HEK293 (cell line): ENCODE measurements around the gene BBX.

Experiments
- CTCF ChIA-PET: fragments of 350-600 bp; formaldehyde crosslinking; extraction: SDS; loops from one replicate; lab custom pipeline; 2021; ENCODE audit warnings: antibody characterized with exemption; lab: Yijun Ruan, JAX
- POLR2A ChIA-PET: fragments of 300-600 bp; formaldehyde crosslinking; extraction: SDS; loops from one replicate; lab custom pipeline; 2020; ENCODE audit warnings: antibody characterized with exemption, inconsistent platforms; lab: Yijun Ruan, JAX
- H3K27ac ChIP-seq: fragments of 200-500 bp; sonication (Bioruptor generic); 2 replicates; pipeline ENCODE4 v1.5.1; 2014; ENCODE audit warnings: low read depth, low read length, control low read depth, inconsistent platforms; ENCODE audit errors: extremely low read depth
- H3K36me3 ChIP-seq, 2 experiments: fragments of 200-500 bp in 1 of 2; sonication (Bioruptor generic) in 1 of 2; 1 replicate in 1 of 2; 2 replicates in 1 of 2; pipeline ENCODE4 v1.5.1; 2014 to 2017; ENCODE audit warnings: inconsistent platforms in 2 of 2, low read length in 2 of 2; ENCODE audit not compliant: control insufficient read depth in 2 of 2, insufficient read depth in 1 of 2
- H3K4me1 ChIP-seq: fragments of 200-500 bp; sonication (Bioruptor generic); 2 replicates; pipeline ENCODE4 v1.5.1; 2014; ENCODE audit warnings: mild to moderate bottlenecking, low read length, inconsistent platforms; ENCODE audit not compliant: control insufficient read depth, insufficient read depth
- H3K4me3 ChIP-seq: 2 replicates; pipeline ENCODE4 v1.5.1; 2011; ENCODE audit warnings: low read depth, mild to moderate bottlenecking, control low read depth, low read length, moderate library complexity
- H3K9me3 ChIP-seq: fragments of 200-500 bp; sonication (Bioruptor generic); 2 replicates; pipeline ENCODE4 v1.5.1; 2014; ENCODE audit warnings: low read depth, low read length, inconsistent platforms; ENCODE audit not compliant: control insufficient read depth, insufficient read depth
- CTCF ChIP-seq: fragments of 450-650 bp; formaldehyde crosslinking; IDR thresholded peaks from 2 replicates; pipeline ENCODE4 v1.5.1; 2016; ENCODE audit warnings: missing biosample characterization, missing genetic modification characterization
- GLIS1 ChIP-seq: fragments of 450-650 bp; formaldehyde crosslinking; IDR thresholded peaks from 2 replicates; pipeline ENCODE4 v1.5.1; 2016; ENCODE audit warnings: missing biosample characterization, missing genetic modification characterization
- GLIS2 ChIP-seq: fragments of 450-650 bp; formaldehyde crosslinking; IDR thresholded peaks from 2 replicates; pipeline ENCODE4 v1.5.1; 2016; ENCODE audit warnings: missing biosample characterization, missing genetic modification characterization
- KLF7 ChIP-seq: fragments of 450-650 bp; formaldehyde crosslinking; IDR thresholded peaks from 2 replicates; pipeline ENCODE4 v1.5.1; 2016; ENCODE audit warnings: missing biosample characterization, missing genetic modification characterization, borderline replicate concordance
- PRDM1 ChIP-seq: fragments of 450-650 bp; formaldehyde crosslinking; IDR thresholded peaks from 2 replicates; pipeline ENCODE4; 2016; ENCODE audit warnings: missing biosample characterization, missing genetic modification characterization
- SCRT1 ChIP-seq: fragments of 450-650 bp; formaldehyde crosslinking; IDR thresholded peaks from 2 replicates; pipeline ENCODE4 v1.5.1; 2016; ENCODE audit warnings: missing biosample characterization, missing genetic modification characterization, borderline replicate concordance
- SETDB1 ChIP-seq: IDR thresholded peaks from one replicate; pipeline ENCODE4 v1.6.1; 2017; ENCODE audit warnings: mild to moderate bottlenecking, low read length, moderate library complexity, mixed read lengths; ENCODE audit not compliant: insufficient read length
- ZBTB49 ChIP-seq: fragments of 450-650 bp; formaldehyde crosslinking; IDR thresholded peaks from 2 replicates; pipeline ENCODE4 v1.5.1; 2016; ENCODE audit warnings: missing biosample characterization, missing genetic modification characterization, low read depth
- ZEB2 ChIP-seq: fragments of 450-650 bp; formaldehyde crosslinking; IDR thresholded peaks from 2 replicates; pipeline ENCODE4 v1.5.1; 2016; ENCODE audit warnings: missing biosample characterization, missing genetic modification characterization
- ZNF121 ChIP-seq: fragments of 450-650 bp; formaldehyde crosslinking; IDR thresholded peaks from 2 replicates; pipeline ENCODE4 v1.5.1; 2016; ENCODE audit warnings: missing biosample characterization, missing genetic modification characterization
- ZNF133 ChIP-seq: fragments of 450-650 bp; formaldehyde crosslinking; IDR thresholded peaks from 2 replicates; pipeline ENCODE4 v1.5.1; 2016; ENCODE audit warnings: missing biosample characterization, missing genetic modification characterization
- ZNF37A ChIP-seq: fragments of 450-650 bp; IDR thresholded peaks from 2 replicates; pipeline ENCODE4 v1.5.1; 2018; ENCODE audit warnings: missing biosample characterization, missing genetic modification characterization
- ZNF513 ChIP-seq: fragments of 450-650 bp; IDR thresholded peaks from 2 replicates; pipeline ENCODE4 v1.5.1; 2018; ENCODE audit warnings: missing biosample characterization, missing genetic modification characterization
- ZNF549 ChIP-seq: fragments of 450-650 bp; IDR thresholded peaks from 2 replicates; pipeline ENCODE4 v1.5.1; 2018; ENCODE audit warnings: missing biosample characterization, missing genetic modification characterization, mild to moderate bottlenecking, inconsistent platforms, moderate library complexity
- ZNF580 ChIP-seq: fragments of 450-650 bp; formaldehyde crosslinking; IDR thresholded peaks from 2 replicates; pipeline ENCODE4 v1.5.1; 2016; ENCODE audit warnings: missing biosample characterization, missing genetic modification characterization
- ZNF621 ChIP-seq: fragments of 450-650 bp; formaldehyde crosslinking; IDR thresholded peaks from 2 replicates; pipeline ENCODE4 v1.5.1; 2017; ENCODE audit warnings: missing biosample characterization, missing genetic modification characterization
- ZNF654 ChIP-seq: fragments of 450-650 bp; formaldehyde crosslinking; IDR thresholded peaks from 2 replicates; pipeline ENCODE4 v1.5.1; 2016; ENCODE audit warnings: low read depth, missing biosample characterization, missing genetic modification characterization
- ZNF660 ChIP-seq: fragments of 450-650 bp; IDR thresholded peaks from 2 replicates; pipeline ENCODE4 v1.5.1; 2018; ENCODE audit warnings: missing biosample characterization, mild to moderate bottlenecking, missing genetic modification characterization
- ZNF701 ChIP-seq: fragments of 450-650 bp; formaldehyde crosslinking; IDR thresholded peaks from 2 replicates; pipeline ENCODE4 v1.5.1; 2016; ENCODE audit warnings: missing biosample characterization, missing genetic modification characterization
- ZNF76 ChIP-seq: fragments of 450-650 bp; formaldehyde crosslinking; IDR thresholded peaks from 2 replicates; pipeline ENCODE4; 2016; ENCODE audit warnings: low read depth, missing biosample characterization, missing genetic modification characterization, borderline replicate concordance

The BBX gene

GRCh38 chr3:107782054-107782453 is 259.3 kb downstream of the BBX start:
- CTCF ChIA-PET = interaction anchor here (0.7 kb wide), 1 partner anchor 121 kb away, joined by 4 read pairs; no protein-coding TSS in a partner anchor
- POLR2A ChIA-PET = no interaction called here
- Histone ChIP-seq H3K27ac (no peak overlapping the region), H3K4me1 (no peaks in the 10 kb centered on the region), H3K36me3 (peaks cover 0 to 46% of the 10 kb centered on the region in 2 experiments; a peak in 2 of 3 replicates), H3K4me3 (no peak overlapping the region), H3K9me3 (no peaks in the 10 kb centered on the region)
- TF ChIP-seq ZNF549 (tag by site-specific recombination) (no peak), PRDM1 (no peak), ZNF701 (tag by site-specific recombination) (no peak), ZEB2 (no peak), ZNF654 (no peak), ZBTB49 (no peak), GLIS1 (tag by site-specific recombination) (no peak), ZNF660 (tag by site-specific recombination) (no peak), ZNF621 (tag by site-specific recombination) (no peak), GLIS2 (tag by site-specific recombination) (no peak), KLF7 (tag by site-specific recombination) (no peak), SCRT1 (tag by site-specific recombination) (no peak), ZNF513 (tag by site-specific recombination) (no peak), ZNF37A (tag by site-specific recombination) (no peak), CTCF (no peak)

- H3K27ac ChIP-seq = no peak overlapping the region
- H3K9me3 ChIP-seq = no peaks in the 10 kb centered on the region
- H3K4me3 ChIP-seq = no peak overlapping the region
- POLR2A ChIA-PET = no interaction called here
- peaks cover 0 to 33% of the 10 kb centered on the region in 2 experiments; a peak in 1 of 3 replicates for H3K36me3 ChIP-seq
- H3K4me1 ChIP-seq = no peaks in the 10 kb centered on the region
- no peak for TF ChIP-seq ZNF660 (tag by site-specific recombination)
- no peak for TF ChIP-seq ZBTB49
- TF ChIP-seq ZNF133 (tag by site-specific recombination) = peak; percentile 73; the same call in 1 of the 2 replicates
- TF ChIP-seq ZNF76 (tag by site-specific recombination) = no peak
- TF ChIP-seq ZNF580 (tag by site-specific recombination) = no peak
- TF ChIP-seq SETDB1 = no peak
- no peak for TF ChIP-seq ZNF121
- CTCF ChIA-PET = interaction anchor here (1.2 kb wide), 1 partner anchor 10 kb away, joined by 3 read pairs; no protein-coding TSS in a partner anchor
Measured at GRCh38 chr3:107790612-107791011, 267.9 kb downstream of the BBX start.
